Activated B cell treated with CpG ODN at 0.5 μM for 24 hours (primary cell): ENCODE data around the gene MIOX. TPM values are rescaled to one million over a fixed set of nuclear protein-coding genes. Genes with fewer than 3 reads are reported as not detected.

Source experiments
- ATAC-seq: fragments of 200-7000 bp; cut with Tn5 transposase; one replicate; pipeline ENCODE4 v1.10.0; 2021; ENCODE audit warnings: low read depth, mild to moderate bottlenecking, moderate library complexity
- CTCF ChIA-PET: fragments of 350-600 bp; sonication (Branson Sonifier 250); formaldehyde crosslinking; loops from one replicate; lab custom pipeline; 2021; ENCODE audit warnings: antibody characterized with exemption; lab: Charles Lee
- POLR2A ChIA-PET: fragments of 350-600 bp; sonication (Branson Sonifier 250); formaldehyde crosslinking; loops from one replicate; lab custom pipeline; 2021; ENCODE audit warnings: antibody characterized with exemption; lab: Charles Lee
- DNase-seq: peaks from one replicate; pipeline ENCODE4 v3.0.0; 2022
- H3K27ac Mint-ChIP-seq: one replicate; pipeline ENCODE4 v1.8.0; 2020; ENCODE audit warnings: mixed read lengths
- H3K27me3 Mint-ChIP-seq: one replicate; pipeline ENCODE4 v1.8.0; 2021; ENCODE audit warnings: mixed read lengths
- H3K36me3 Mint-ChIP-seq: one replicate; pipeline ENCODE4 v1.8.0; 2021; ENCODE audit warnings: low read depth, mixed read lengths
- H3K4me1 Mint-ChIP-seq: one replicate; pipeline ENCODE4 v1.8.0; 2021; ENCODE audit warnings: mixed read lengths
- H3K4me3 Mint-ChIP-seq: one replicate; pipeline ENCODE4 v1.8.0; 2020; ENCODE audit warnings: mild to moderate bottlenecking, mixed read lengths
- H3K9me3 Mint-ChIP-seq: one replicate; pipeline ENCODE4 v1.8.0; 2020; ENCODE audit warnings: mixed read lengths
- CTCF ChIP-seq: fragments of 200-600 bp; IDR thresholded peaks from one replicate; pipeline ENCODE4 v1.8.0; 2022; ENCODE audit warnings: antibody characterized with exemption, mild to moderate bottlenecking
- intact Hi-C: fragments of 100-400 bp; cut with micrococcal nuclease; formaldehyde crosslinking; loops from one replicate; pipeline ENCODE4 v1.15.1; 2024
- total RNA-seq: library from RNA; stranded (reverse); gene quantifications from 2 replicates; pipeline ENCODE4 v1.2.3, GENCODE V29; 2022

Gene MIOX
- total RNA-seq, 1 donor from 2014 or later: 0.22 TPM

GRCh38 chr22:50475652-50476002 lies 11.0 kb upstream of the MIOX start:
- Mint-ChIP-seq H3K36me3 (peaks cover 2% of the 10 kb centered on the region), H3K27me3 (no peaks in the 10 kb centered on the region), H3K4me3 (peak overlapping the region; percentile 66), H3K4me1 (peaks cover 44% of the 10 kb centered on the region), H3K27ac (peak overlapping the region; percentile 74), H3K9me3 (no peaks in the 10 kb centered on the region)
- CTCF ChIA-PET: no interaction called here
- TF ChIP-seq CTCF: no peak
- intact Hi-C loops: loop anchor here (1.0 to 10.0 kb wide), 5 partner anchors 32 to 541 kb away; partner anchors contain the start of genes LMF2, SCO2, TUBGCP6 and TYMP
- DNase-seq (no peak), ATAC-seq (no peak)
- POLR2A ChIA-PET: no interaction called here

GRCh38 chr22:50476868-50477267 lies 9.8 kb upstream of the MIOX start:
- Mint-ChIP-seq H3K27me3 (no peaks in the 10 kb centered on the region), H3K4me3 (peak overlapping the region; percentile 52), H3K9me3 (no peaks in the 10 kb centered on the region), H3K36me3 (peaks cover 2% of the 10 kb centered on the region), H3K27ac (no peak overlapping the region), H3K4me1 (peaks cover 32% of the 10 kb centered on the region)
- ATAC-seq (no peak), DNase-seq (no peak)
- intact Hi-C loops: loop anchor here (10.0 kb wide), 2 partner anchors 232 to 542 kb away; partner anchors contain the start of gene TUBGCP6
- no peak for TF ChIP-seq CTCF
- ChIA-PET CTCF (no interaction called here), POLR2A (no interaction called here)

GRCh38 chr22:50477923-50478322 lies 8.7 kb upstream of the MIOX start:
- Mint-ChIP-seq H3K27me3 (no peaks in the 10 kb centered on the region), H3K9me3 (no peaks in the 10 kb centered on the region), H3K27ac (no peak overlapping the region), H3K4me3 (no peak overlapping the region), H3K36me3 (peaks cover 2% of the 10 kb centered on the region), H3K4me1 (peaks cover 21% of the 10 kb centered on the region)
- intact Hi-C loops: loop anchor here (10.0 kb wide), 2 partner anchors 233 to 543 kb away; partner anchors contain the start of gene TUBGCP6
- no peak for TF ChIP-seq CTCF
- DNase-seq: no peak
- ATAC-seq: no peak
- CTCF ChIA-PET: no interaction called here
- POLR2A ChIA-PET: no interaction called here

- Mint-ChIP-seq H3K4me1 (peaks cover 15% of the 10 kb centered on the region), H3K4me3 (peak overlapping the region; percentile 66), H3K27ac (no peak overlapping the region), H3K9me3 (no peaks in the 10 kb centered on the region), H3K36me3 (no peaks in the 10 kb centered on the region), H3K27me3 (no peaks in the 10 kb centered on the region)
- POLR2A ChIA-PET: interaction anchor here (2.0 to 2.7 kb wide), 2 partner anchors 10 to 28 kb away, joined by 5 to 13 read pairs; partner anchors contain the start of genes LMF2 and NCAPH2
- TF ChIP-seq CTCF: no peak
- intact Hi-C loops: loop anchor here (10.0 kb wide), 2 partner anchors 235 to 545 kb away; partner anchors contain the start of gene TUBGCP6
- ATAC-seq: no peak
- no peak for DNase-seq
- CTCF ChIA-PET: no interaction called here
Measured at GRCh38 chr22:50479721-50480120, 6.9 kb upstream of the MIOX start.

- CTCF ChIA-PET: no interaction called here
- intact Hi-C loops: loop anchor here (1.0 kb wide), 1 partner anchor 11 kb away; no protein-coding TSS in a partner anchor
- Mint-ChIP-seq H3K9me3 (no peaks in the 10 kb centered on the region), H3K4me3 (peak overlapping the region; percentile 66), H3K27me3 (no peaks in the 10 kb centered on the region), H3K4me1 (peaks cover 10% of the 10 kb centered on the region), H3K36me3 (no peaks in the 10 kb centered on the region), H3K27ac (no peak overlapping the region)
- ATAC-seq (no peak), DNase-seq (no peak)
- no peak for TF ChIP-seq CTCF
- POLR2A ChIA-PET: interaction anchor here (0.6 to 2.7 kb wide), 6 partner anchors 9 to 140 kb away, joined by 3 to 13 read pairs (median 4); no protein-coding TSS in a partner anchor
Measured at GRCh38 chr22:50481045-50481439, 5.6 kb upstream of the MIOX start.
